Cerebellar nuclear complex (tissue), 1 donor: Measurements from ENCODE around the gene KRTAP5-2.
A peak's percentile ranks its signal among the peaks of the same experiment; 100 is the strongest.
"Not testable (repeated sequence)": the region's sequence is repeated elsewhere in the genome, so short reads cannot be mapped to it uniquely, and the experiment has no call there.

Experiments used
- DNase-seq, 2 experiments: peaks; one replicate each; lab custom pipeline; 2025; lab: John Stamatoyannopoulos, UW

The KRTAP5-2 gene

GRCh38 chr11:1589996-1590395, 8.1 kb downstream of the KRTAP5-2 start:
- DNase-seq, result no peak

GRCh38 chr11:1589191-1589963, 8.7 kb downstream of the KRTAP5-2 start:
- DNase-seq, result not testable (repeated sequence)

GRCh38 chr11:1586699-1587098, 11.4 kb downstream of the KRTAP5-2 start:
- no peak for DNase-seq

GRCh38 chr11:1584661-1585370, 13.3 kb downstream of the KRTAP5-2 start, which contains the start of gene KRTAP5-1:
Gene KRTAP5-1 (minus strand): TSS chr11:1585283. CDS start chr11:1585249, 34 bp downstream.
- DNase-seq, result not testable (repeated sequence)

GRCh38 chr11:1582909-1583308, 15.2 kb downstream of the KRTAP5-2 start:
- DNase-seq, result not testable (repeated sequence)

GRCh38 chr11:1581976-1582375, 16.1 kb downstream of the KRTAP5-2 start:
- no peak for DNase-seq

- DNase-seq, result no peak
Observed at GRCh38 chr11:1576825-1577224, 21.3 kb downstream of the KRTAP5-2 start.

GRCh38 chr11:1575756-1576155, 22.3 kb downstream of the KRTAP5-2 start:
- DNase-seq, result not testable (repeated sequence)

GRCh38 chr11:1574933-1575242, 23.2 kb downstream of the KRTAP5-2 start:
- no peak for DNase-seq

- no peak for DNase-seq
Observed at GRCh38 chr11:1574238-1574932, 23.7 kb downstream of the KRTAP5-2 start.

- no peak for DNase-seq
Observed at GRCh38 chr11:1573903-1574237, 24.2 kb downstream of the KRTAP5-2 start.

- DNase-seq, result no peak
Observed at GRCh38 chr11:1573077-1573902, 24.8 kb downstream of the KRTAP5-2 start.

GRCh38 chr11:1572197-1573076, 25.7 kb downstream of the KRTAP5-2 start, which contains the start of gene DUSP8:
Gene DUSP8 (minus strand): TSS chr11:1572271. CDS start chr11:1565826, 6,445 bp downstream.
- peak; percentile 37 to 75 for DNase-seq

- no peak for DNase-seq
Observed at GRCh38 chr11:1571760-1572196, 26.3 kb downstream of the KRTAP5-2 start.

GRCh38 chr11:1570896-1571759, 27.0 kb downstream of the KRTAP5-2 start:
- DNase-seq, result no peak

- no peak for DNase-seq
Observed at GRCh38 chr11:1570531-1570895, 27.6 kb downstream of the KRTAP5-2 start.

GRCh38 chr11:1570001-1570453, 28.1 kb downstream of the KRTAP5-2 start:
- no peak for DNase-seq

GRCh38 chr11:1569251-1569780, 28.8 kb downstream of the KRTAP5-2 start:
- no peak for DNase-seq

- no peak for DNase-seq
Observed at GRCh38 chr11:1568441-1568911, 29.6 kb downstream of the KRTAP5-2 start.
